Pancreas (tissue), 10 donors: ENCODE data around the gene VAV2. TPM values are rescaled to one million over a fixed set of nuclear protein-coding genes. Genes with fewer than 3 reads are reported as not detected.
A peak's percentile ranks its signal among the peaks of the same experiment; 100 is the strongest.
"Not testable (repeated sequence)": the region's sequence is repeated elsewhere in the genome, so short reads cannot be mapped to it uniquely, and the experiment has no call there.

ENCODE experiments used
- ATAC-seq, 4 donors: fragments of 200-7000 bp; cut with Tn5 transposase; one replicate each; pipeline versions ENCODE4 v1.8.0 to v1.9.1; 2020; ENCODE audit warnings: mild to moderate bottlenecking in 4 of 4, moderate library complexity in 4 of 4
- DNase-seq, 6 donors: peaks; one replicate each; pipeline ENCODE4 v3.0.0-alpha.2; 2020
- FAIRE-seq: peaks from 2 replicates; lab custom pipeline; 2012; peaks lifted over from hg19 to GRCh38; lab: Jason Lieb, UNC
- H3K27ac ChIP-seq, 4 donors: fragments of 200-600 bp; sonication (generic); 1 replicate in 3 of 4; 2 replicates in 1 of 4; pipeline versions ENCODE4 v1.5.0 to v1.8.0; 2020
- H3K27me3 ChIP-seq, 4 donors: fragments of 200-600 bp; one replicate each; pipeline ENCODE4 v1.8.0; 2021
- H3K36me3 ChIP-seq, 3 donors: fragments of 200-600 bp; sonication (generic) in 1 of 3; one replicate each; pipeline versions ENCODE4 v1.5.0 to v1.8.0; 2020 to 2021
- H3K4me1 ChIP-seq, 3 donors: fragments of 200-600 bp; one replicate each; pipeline ENCODE4 v1.8.0; 2021
- H3K4me3 ChIP-seq, 4 donors: fragments of 200-600 bp; sonication (generic) in 2 of 4; one replicate each; pipeline versions ENCODE4 v1.5.0 to v1.8.0; 2020 to 2021
- H3K9me3 ChIP-seq, 4 donors: fragments of 200-600 bp; one replicate each; pipeline ENCODE4 v1.8.0; 2021
- WGBS, 2 donors: extraction: QIAGEN DNeasy Blood & Tissue Kit; methylation state at CpG; one replicate each; pipeline ENCODE4 v1.1.7; 2013; 5-methylcytosine and 5-hydroxymethylcytosine counted together
- intact Hi-C, 3 donors: fragments of 100-400 bp; cut with DNase I; formaldehyde crosslinking; loops; one replicate each; pipeline versions ENCODE4 v1.11.1 to v1.14.2; 2022
- polyA plus RNA-seq, 2 donors: library from polyadenylated mRNA; stranded (reverse); fragments of 200-250 nt; gene quantifications; one replicate each; pipeline ENCODE4 v1.2.3, GENCODE V29; 2013
- total RNA-seq, 6 donors: library from RNA; stranded (reverse); fragmentation: NEBNext Ultra II Directional in 4 of 6; extraction: Animal tissue kit (Norgen Biotek cat#: 25700) in 4 of 6; gene quantifications; one replicate each; pipeline versions ENCODE4 v1.2.1 to v1.2.4, GENCODE V29; 2021 to 2023
- TF ChIP-seq, protein P1 (sequence below), 4 donors: fragments of 200-600 bp; sonication (generic) in 3 of 4; IDR thresholded peaks; one replicate each; pipeline versions ENCODE4 v1.5.0 to v1.8.0; 2021; ENCODE audit warnings: antibody characterized with exemption in 4 of 4
- donor health status: healthy with polysubstance abuse.
- donor health status: DM: no; HTN: no; CAD: no; lungs with moderate emphysema.
- donor health status: DM: no; HTN: no; CAD: no.
- donor health status: control.
- donor health status: control.
- donor health status: Bipolar disorder and iron deficiency.
- donor health status: DM: yes; HTN: yes; CAD: no.
- donor health status: DM: no; HTN: no; CAD: no.
- donor health status: DM: no; HTN: no; CAD: no.
- donor health status: DM: yes; HTN: yes; CAD: no.

VAV2 gene
- total and polyA plus RNA-seq, 8 donors = 20.5 to 41.0 (median 33.6) TPM

GRCh38 chr9:133752739-133753446, 239.2 kb downstream of the VAV2 start:
- H3K9me3 ChIP-seq = no peaks in the 10 kb centered on the region
- no peak for FAIRE-seq
- no peaks in the 10 kb centered on the region for H3K27me3 ChIP-seq
- WGBS, 2 donors = 69 to 86% methylated on average over 9 of the region's 9 CpGs
- intact Hi-C loops = no loop called here
- H3K27ac ChIP-seq = no peak overlapping the region
- ATAC-seq = no peak
- no peak for DNase-seq
- no peak overlapping the region for H3K4me3 ChIP-seq
- no peaks in the 10 kb centered on the region for H3K36me3 ChIP-seq
- no peaks in the 10 kb centered on the region for H3K4me1 ChIP-seq
- TF ChIP-seq, protein P1, sequence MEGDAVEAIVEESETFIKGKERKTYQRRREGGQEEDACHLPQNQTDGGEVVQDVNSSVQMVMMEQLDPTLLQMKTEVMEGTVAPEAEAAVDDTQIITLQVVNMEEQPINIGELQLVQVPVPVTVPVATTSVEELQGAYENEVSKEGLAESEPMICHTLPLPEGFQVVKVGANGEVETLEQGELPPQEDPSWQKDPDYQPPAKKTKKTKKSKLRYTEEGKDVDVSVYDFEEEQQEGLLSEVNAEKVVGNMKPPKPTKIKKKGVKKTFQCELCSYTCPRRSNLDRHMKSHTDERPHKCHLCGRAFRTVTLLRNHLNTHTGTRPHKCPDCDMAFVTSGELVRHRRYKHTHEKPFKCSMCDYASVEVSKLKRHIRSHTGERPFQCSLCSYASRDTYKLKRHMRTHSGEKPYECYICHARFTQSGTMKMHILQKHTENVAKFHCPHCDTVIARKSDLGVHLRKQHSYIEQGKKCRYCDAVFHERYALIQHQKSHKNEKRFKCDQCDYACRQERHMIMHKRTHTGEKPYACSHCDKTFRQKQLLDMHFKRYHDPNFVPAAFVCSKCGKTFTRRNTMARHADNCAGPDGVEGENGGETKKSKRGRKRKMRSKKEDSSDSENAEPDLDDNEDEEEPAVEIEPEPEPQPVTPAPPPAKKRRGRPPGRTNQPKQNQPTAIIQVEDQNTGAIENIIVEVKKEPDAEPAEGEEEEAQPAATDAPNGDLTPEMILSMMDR (IDR thresholded peaks at IDR 0.05) = no peak

DNA sequence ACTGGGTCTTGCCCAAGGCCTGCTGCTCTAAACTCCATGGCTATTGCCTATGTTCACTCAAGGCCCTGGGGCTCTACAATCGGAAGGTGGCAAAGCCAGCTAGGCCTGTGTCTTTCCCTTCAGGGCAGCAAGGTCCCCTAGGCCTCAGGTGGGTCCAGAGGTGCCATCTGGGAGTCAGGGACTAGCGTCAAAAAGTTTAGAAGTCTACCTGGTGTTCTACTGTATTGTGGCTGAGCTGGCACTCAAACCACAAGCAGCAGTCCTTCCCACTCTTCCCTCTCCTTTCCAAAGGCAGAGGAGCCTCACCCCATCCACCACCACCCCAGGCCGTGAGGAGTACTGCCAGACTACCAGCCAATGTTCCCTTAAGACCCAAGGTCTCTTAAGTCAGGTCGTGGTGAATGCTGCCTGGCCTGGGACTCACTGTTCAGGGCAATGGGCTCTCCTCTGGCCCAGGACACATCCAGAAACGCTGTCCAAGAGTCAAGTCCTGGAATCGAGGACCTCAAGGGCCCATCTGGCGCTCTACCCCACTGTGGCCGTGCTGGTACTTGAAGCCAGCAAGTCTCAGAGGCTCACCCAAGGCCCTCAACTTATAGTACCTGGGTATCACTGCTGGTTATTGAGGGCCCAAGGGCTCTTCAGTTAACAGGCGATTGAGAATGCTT, 241.0 kb downstream of the VAV2 start:
- TF ChIP-seq, protein P1 (IDR thresholded peaks at IDR 0.05) = no peak
- H3K9me3 ChIP-seq = no peaks in the 10 kb centered on the region
- DNase-seq (peak in 3 of 6 donors; percentile 8 to 39 (median 9)), ATAC-seq (no peak), FAIRE-seq (no peak)
- H3K4me1 ChIP-seq = no peaks in the 10 kb centered on the region
- H3K27ac ChIP-seq = no peak overlapping the region
- H3K4me3 ChIP-seq = no peak overlapping the region
- H3K27me3 ChIP-seq = no peaks in the 10 kb centered on the region
- WGBS, 2 donors = 91 to 92% methylated on average over 9 of the region's 9 CpGs
- no peaks in the 10 kb centered on the region for H3K36me3 ChIP-seq
- intact Hi-C loops = no loop called here

GRCh38 chr9:133747309-133747708, 244.8 kb downstream of the VAV2 start:
- ATAC-seq = no peak
- DNase-seq = no peak
- FAIRE-seq = no peak

GRCh38 chr9:133744528-133744927, 247.6 kb downstream of the VAV2 start:
- H3K36me3 ChIP-seq, H3K4me3 ChIP-seq, H3K4me1 ChIP-seq, FAIRE-seq, H3K9me3 ChIP-seq, H3K27ac ChIP-seq, intact Hi-C loops, H3K27me3 ChIP-seq, ATAC-seq: not testable (repeated sequence)
- peak in 1 of 6 donors; percentile 35 for DNase-seq
- WGBS, 2 donors = 94 to 97% methylated on average over 8 to 24 of the region's 31 CpGs

More at GRCh38 chr9:133747309-133747708, 244.8 kb downstream of the VAV2 start:
- Histone ChIP-seq H3K27ac (no peak overlapping the region), H3K4me3 (no peak overlapping the region), H3K9me3 (no peaks in the 10 kb centered on the region), H3K36me3 (no peaks in the 10 kb centered on the region), H3K27me3 (no peaks in the 10 kb centered on the region), H3K4me1 (no peaks in the 10 kb centered on the region)
- TF ChIP-seq, protein P1 (IDR thresholded peaks at IDR 0.05) = no peak
- intact Hi-C loops = no loop called here

DNA sequence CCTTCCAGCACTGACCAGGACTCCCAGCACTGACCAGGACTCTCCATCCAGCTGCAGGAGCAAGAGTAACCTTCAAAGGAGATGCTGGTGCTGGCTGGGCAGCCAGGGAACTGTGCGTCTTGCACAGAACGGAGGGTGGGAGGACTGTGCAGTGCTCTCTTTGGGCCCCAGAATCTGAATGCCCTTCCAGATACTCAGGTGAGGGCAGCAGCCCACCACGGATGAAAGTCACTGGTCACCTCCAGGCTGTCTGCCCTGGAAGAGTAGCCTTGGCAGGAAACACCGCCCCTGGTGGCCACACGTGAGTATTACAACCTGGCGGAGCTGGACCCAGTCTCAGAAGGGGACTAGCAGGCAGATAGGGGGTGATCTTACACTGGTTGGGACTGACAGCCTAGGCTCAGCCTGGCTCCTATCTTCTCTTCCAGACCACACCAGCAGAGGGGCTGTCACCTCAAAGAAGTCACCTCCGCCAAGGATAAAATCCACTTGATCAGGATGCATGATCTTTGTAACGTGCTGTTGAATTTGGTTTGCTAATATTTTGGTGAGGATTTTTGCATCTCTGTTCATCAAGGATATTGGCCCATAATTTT, 249.2 kb downstream of the VAV2 start:
- peak; percentile 60 to 86 (median 77) for ATAC-seq
- intact Hi-C loops = no loop called here

More for the DNA sequence above, 249.2 kb downstream of the VAV2 start:
- Histone ChIP-seq H3K9me3 (no peaks in the 10 kb centered on the region), H3K27me3 (no peaks in the 10 kb centered on the region), H3K27ac (no peak overlapping the region), H3K4me3 (no peak overlapping the region), H3K36me3 (no peaks in the 10 kb centered on the region), H3K4me1 (no peaks in the 10 kb centered on the region)
- FAIRE-seq (no peak), DNase-seq (peak; percentile 55 to 93 (median 80))
- WGBS, 2 donors = 20 to 23% methylated on average over 8 of the region's 8 CpGs
- TF ChIP-seq, protein P1 (IDR thresholded peaks at IDR 0.05) = peak; percentile 97 to 99 (median 98)
